WTC11 (cell line): ENCODE data around the gene PHF12. TPM values are rescaled to one million over a fixed set of nuclear protein-coding genes. Genes with fewer than 3 reads are reported as not detected.

Source experiments
- ATAC-seq: fragments of 200-7000 bp; cut with Tn5 transposase; 2 replicates; pipeline ENCODE4 v1.10.0; 2021; ENCODE audit warnings: mild to moderate bottlenecking, moderate library complexity
- CTCF ChIA-PET: fragments of 300-600 bp; sonication (Branson Sonifier 250); formaldehyde crosslinking; loops from one replicate; lab custom pipeline; 2021; ENCODE audit warnings: antibody characterized with exemption; lab: Charles Lee
- POLR2A ChIA-PET: fragments of 350-600 bp; sonication (Branson Sonifier 250); formaldehyde crosslinking; loops from one replicate; lab custom pipeline; 2021; ENCODE audit warnings: antibody characterized with exemption; lab: Charles Lee
- DNase-seq: peaks from one replicate; pipeline ENCODE4 v3.0.0; 2021; ENCODE audit warnings: low spot score
- H3K27ac Mint-ChIP-seq: 2 replicates; pipeline ENCODE4 v1.8.0; 2021; ENCODE audit warnings: mixed read lengths
- H3K27me3 Mint-ChIP-seq: 2 replicates; pipeline ENCODE4 v1.8.0; 2021; ENCODE audit warnings: low read depth, mild to moderate bottlenecking, moderate library complexity, mixed read lengths
- H3K36me3 Mint-ChIP-seq: 2 replicates; pipeline ENCODE4 v1.8.0; 2021; ENCODE audit warnings: mixed read lengths
- H3K4me1 Mint-ChIP-seq: 2 replicates; pipeline ENCODE4 v1.8.0; 2022; ENCODE audit warnings: mixed read lengths
- H3K4me3 Mint-ChIP-seq: 2 replicates; pipeline ENCODE4 v1.8.0; 2021; ENCODE audit warnings: mild to moderate bottlenecking, moderate library complexity, mixed read lengths
- H3K9me3 Mint-ChIP-seq: 2 replicates; pipeline ENCODE4 v1.8.0; 2021; ENCODE audit warnings: mixed read lengths
- CBFB ChIP-seq: sonication (generic); formaldehyde crosslinking; IDR thresholded peaks from 2 replicates; pipeline ENCODE4 v1.8.1; 2022; ENCODE audit warnings: mild to moderate bottlenecking, low read depth, missing genetic modification reagents
- CDX4 ChIP-seq: fragments of 250-450 bp; sonication (Bioruptor Pico); IDR thresholded peaks from 2 replicates; pipeline ENCODE4 v1.9.0; 2021; ENCODE audit warnings: moderate library complexity, mild to moderate bottlenecking, inconsistent platforms, borderline replicate concordance
- CREM ChIP-seq: sonication (generic); formaldehyde crosslinking; IDR thresholded peaks from 2 replicates; pipeline ENCODE4 v1.8.1; 2022; ENCODE audit warnings: mild to moderate bottlenecking, missing genetic modification reagents, moderate library complexity
- E2F4 ChIP-seq: sonication (generic); formaldehyde crosslinking; IDR thresholded peaks from 2 replicates; pipeline ENCODE4 v1.8.1; 2022; ENCODE audit warnings: low read depth, mild to moderate bottlenecking, moderate library complexity, missing genetic modification reagents, borderline replicate concordance
- ESRRA ChIP-seq: sonication (generic); formaldehyde crosslinking; IDR thresholded peaks from 2 replicates; pipeline ENCODE4 v1.8.1; 2022; ENCODE audit warnings: mild to moderate bottlenecking, missing genetic modification reagents, borderline replicate concordance
- FOXP1 ChIP-seq: sonication (generic); formaldehyde crosslinking; IDR thresholded peaks from 2 replicates; pipeline ENCODE4 v1.8.0; 2022; ENCODE audit warnings: missing genetic modification reagents, mild to moderate bottlenecking, moderate library complexity, borderline replicate concordance
- HMGA2 ChIP-seq: fragments of 250-450 bp; sonication (Bioruptor Pico); IDR thresholded peaks from 2 replicates; pipeline ENCODE4 v1.4.0; 2021; ENCODE audit warnings: mild to moderate bottlenecking, moderate library complexity
- IRF2 ChIP-seq: sonication (generic); formaldehyde crosslinking; IDR thresholded peaks from 2 replicates; pipeline ENCODE4 v1.8.0; 2022; ENCODE audit warnings: low read depth, missing genetic modification reagents, borderline replicate concordance
- NFATC4 ChIP-seq: fragments of 250-450 bp; sonication (Bioruptor Pico); IDR thresholded peaks from 2 replicates; pipeline ENCODE4 v1.9.0; 2021; ENCODE audit warnings: mild to moderate bottlenecking
- OVOL2 ChIP-seq: fragments of 250-450 bp; sonication (Bioruptor Pico); IDR thresholded peaks from 2 replicates; pipeline ENCODE4 v1.9.0; 2021; ENCODE audit warnings: mild to moderate bottlenecking, borderline replicate concordance
- RORB ChIP-seq: fragments of 250-450 bp; sonication (Bioruptor Pico); IDR thresholded peaks from 2 replicates; pipeline ENCODE4 v1.9.0; 2021; ENCODE audit warnings: mild to moderate bottlenecking
- SMAD4 ChIP-seq: sonication (generic); formaldehyde crosslinking; IDR thresholded peaks from 2 replicates; pipeline ENCODE4 v1.8.0; 2022; ENCODE audit warnings: mild to moderate bottlenecking, missing genetic modification reagents
- SOX15 ChIP-seq: fragments of 250-450 bp; sonication (Bioruptor Pico); IDR thresholded peaks from 2 replicates; pipeline ENCODE4 v1.9.0; 2021; ENCODE audit warnings: mild to moderate bottlenecking
- ZNF396 ChIP-seq: fragments of 250-450 bp; sonication (Bioruptor Pico); IDR thresholded peaks from 2 replicates; pipeline ENCODE4 v1.8.0; 2021; ENCODE audit warnings: mild to moderate bottlenecking, moderate library complexity, borderline replicate concordance
- total RNA-seq: library from RNA; stranded (reverse); gene quantifications from 3 replicates; pipeline ENCODE4 v1.2.3, GENCODE V29; 2021
- TF ChIP-seq, protein P1 (sequence below): sonication (generic); formaldehyde crosslinking; IDR thresholded peaks from 2 replicates; pipeline ENCODE4 v1.8.0; 2022; ENCODE audit warnings: mild to moderate bottlenecking, missing genetic modification reagents
- TF ChIP-seq, protein P2 (sequence below): sonication (generic); formaldehyde crosslinking; IDR thresholded peaks from 2 replicates; pipeline ENCODE4 v1.8.1; 2022; ENCODE audit warnings: low read depth, missing genetic modification reagents, borderline replicate concordance
- TF ChIP-seq, protein P3 (sequence below): sonication (generic); formaldehyde crosslinking; IDR thresholded peaks from 2 replicates; pipeline ENCODE4 v1.8.1; 2023; ENCODE audit warnings: mild to moderate bottlenecking, missing genetic modification reagents, moderate library complexity
- TF ChIP-seq, protein P4 (sequence below): sonication (generic); formaldehyde crosslinking; IDR thresholded peaks from 2 replicates; pipeline ENCODE4 v1.8.0; 2022; ENCODE audit warnings: mild to moderate bottlenecking, missing genetic modification reagents

Gene PHF12
- total RNA-seq, 1 experiment from 2014 or later, result 69.8 TPM

- CTCF ChIA-PET, result interaction anchor here (0.6 to 5.0 kb wide), 15 partner anchors 9 to 260 kb away, joined by 3 to 36 read pairs (median 3); no protein-coding TSS in a partner anchor
- TF ChIP-seq IRF2 (CRISPR knock-in tag), result no peak
- TF ChIP-seq OVOL2 (CRISPR knock-in tag), result no peak
- TF ChIP-seq, protein P1, sequence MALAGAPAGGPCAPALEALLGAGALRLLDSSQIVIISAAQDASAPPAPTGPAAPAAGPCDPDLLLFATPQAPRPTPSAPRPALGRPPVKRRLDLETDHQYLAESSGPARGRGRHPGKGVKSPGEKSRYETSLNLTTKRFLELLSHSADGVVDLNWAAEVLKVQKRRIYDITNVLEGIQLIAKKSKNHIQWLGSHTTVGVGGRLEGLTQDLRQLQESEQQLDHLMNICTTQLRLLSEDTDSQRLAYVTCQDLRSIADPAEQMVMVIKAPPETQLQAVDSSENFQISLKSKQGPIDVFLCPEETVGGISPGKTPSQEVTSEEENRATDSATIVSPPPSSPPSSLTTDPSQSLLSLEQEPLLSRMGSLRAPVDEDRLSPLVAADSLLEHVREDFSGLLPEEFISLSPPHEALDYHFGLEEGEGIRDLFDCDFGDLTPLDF (CRISPR knock-in tag), result no peak
- TF ChIP-seq, protein P2, sequence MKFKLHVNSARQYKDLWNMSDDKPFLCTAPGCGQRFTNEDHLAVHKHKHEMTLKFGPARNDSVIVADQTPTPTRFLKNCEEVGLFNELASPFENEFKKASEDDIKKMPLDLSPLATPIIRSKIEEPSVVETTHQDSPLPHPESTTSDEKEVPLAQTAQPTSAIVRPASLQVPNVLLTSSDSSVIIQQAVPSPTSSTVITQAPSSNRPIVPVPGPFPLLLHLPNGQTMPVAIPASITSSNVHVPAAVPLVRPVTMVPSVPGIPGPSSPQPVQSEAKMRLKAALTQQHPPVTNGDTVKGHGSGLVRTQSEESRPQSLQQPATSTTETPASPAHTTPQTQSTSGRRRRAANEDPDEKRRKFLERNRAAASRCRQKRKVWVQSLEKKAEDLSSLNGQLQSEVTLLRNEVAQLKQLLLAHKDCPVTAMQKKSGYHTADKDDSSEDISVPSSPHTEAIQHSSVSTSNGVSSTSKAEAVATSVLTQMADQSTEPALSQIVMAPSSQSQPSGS (CRISPR knock-in tag), result no peak
- no peak for TF ChIP-seq SOX15 (CRISPR knock-in tag)
- no peak for TF ChIP-seq HMGA2 (CRISPR knock-in tag)
- TF ChIP-seq ZNF396 (CRISPR knock-in tag), result no peak
- no peak for TF ChIP-seq RORB (CRISPR knock-in tag)
- TF ChIP-seq SMAD4 (CRISPR knock-in tag), result no peak
- TF ChIP-seq, protein P3, sequence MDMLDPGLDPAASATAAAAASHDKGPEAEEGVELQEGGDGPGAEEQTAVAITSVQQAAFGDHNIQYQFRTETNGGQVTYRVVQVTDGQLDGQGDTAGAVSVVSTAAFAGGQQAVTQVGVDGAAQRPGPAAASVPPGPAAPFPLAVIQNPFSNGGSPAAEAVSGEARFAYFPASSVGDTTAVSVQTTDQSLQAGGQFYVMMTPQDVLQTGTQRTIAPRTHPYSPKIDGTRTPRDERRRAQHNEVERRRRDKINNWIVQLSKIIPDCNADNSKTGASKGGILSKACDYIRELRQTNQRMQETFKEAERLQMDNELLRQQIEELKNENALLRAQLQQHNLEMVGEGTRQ (CRISPR knock-in tag), result no peak
- TF ChIP-seq, protein P4, sequence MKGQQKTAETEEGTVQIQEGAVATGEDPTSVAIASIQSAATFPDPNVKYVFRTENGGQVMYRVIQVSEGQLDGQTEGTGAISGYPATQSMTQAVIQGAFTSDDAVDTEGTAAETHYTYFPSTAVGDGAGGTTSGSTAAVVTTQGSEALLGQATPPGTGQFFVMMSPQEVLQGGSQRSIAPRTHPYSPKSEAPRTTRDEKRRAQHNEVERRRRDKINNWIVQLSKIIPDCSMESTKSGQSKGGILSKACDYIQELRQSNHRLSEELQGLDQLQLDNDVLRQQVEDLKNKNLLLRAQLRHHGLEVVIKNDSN (CRISPR knock-in tag), result no peak
- no peak for TF ChIP-seq CREM (CRISPR knock-in tag)
- no peak for TF ChIP-seq FOXP1
- TF ChIP-seq ESRRA (CRISPR knock-in tag), result no peak
- no peak for TF ChIP-seq CBFB (CRISPR knock-in tag)
- no peak for TF ChIP-seq E2F4 (CRISPR knock-in tag)
- TF ChIP-seq NFATC4 (CRISPR knock-in tag), result no peak
- TF ChIP-seq CDX4 (CRISPR knock-in tag), result no peak
- Mint-ChIP-seq H3K27me3 (peaks cover 49% of the 10 kb centered on the region), H3K4me3 (peak overlapping the region; percentile 31; the same call in 1 of the 2 replicates), H3K4me1 (peaks cover 42% of the 10 kb centered on the region), H3K27ac (no peak overlapping the region), H3K36me3 (no peaks in the 10 kb centered on the region), H3K9me3 (no peaks in the 10 kb centered on the region)
- DNase-seq (no peak), ATAC-seq (no peak)
- POLR2A ChIA-PET, result interaction anchor here (0.9 to 1.1 kb wide), 2 partner anchors 14 to 17 kb away, joined by 3 to 4 read pairs; no protein-coding TSS in a partner anchor
These were observed 35.7 kb upstream of the PHF12 start for GRCh38 chr17:28986714-28987655.
